Measurements from ENCODE around the gene SMCO4. TPM values are rescaled to one million over a fixed set of nuclear protein-coding genes. Genes with fewer than 3 reads are reported as not detected.

SMCO4 gene
- total RNA-seq, 4 donors from 2014 or later, result 3.1 to 18.1 (median 10.2) TPM

DNA sequence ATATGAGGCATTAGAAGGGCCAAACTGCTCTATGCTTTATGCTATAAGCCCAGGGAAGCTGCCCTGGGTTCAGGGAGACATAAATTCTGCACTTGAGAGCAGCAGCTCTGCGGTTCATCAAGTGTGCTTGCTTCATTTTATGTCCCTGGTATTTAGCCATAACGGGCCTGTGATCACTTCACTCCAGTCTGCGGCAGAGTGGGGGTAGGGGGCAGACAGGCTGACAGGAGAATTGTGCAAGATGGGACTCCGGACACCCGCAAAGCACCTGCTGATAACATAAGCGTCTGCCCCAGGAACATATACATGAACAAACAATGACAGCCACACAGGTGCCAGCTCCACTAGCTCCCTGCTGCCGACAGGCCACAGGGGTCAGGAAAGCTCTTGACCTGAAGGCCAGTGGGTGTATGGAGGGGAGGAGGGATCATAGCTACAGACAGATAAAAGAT, 56.1 kb downstream of the SMCO4 start:
- Histone ChIP-seq H3K36me3 (no peaks in the 10 kb centered on the region), H3K4me3 (no peak overlapping the region), H3K27me3 (no peaks in the 10 kb centered on the region), H3K9me3 (no peaks in the 10 kb centered on the region), H3K4me1 (no peaks in the 10 kb centered on the region), H3K27ac (no peak overlapping the region)
- no peak for TF ChIP-seq POLR2A (IDR thresholded peaks at IDR 0.05)
- TF ChIP-seq CTCF (IDR thresholded peaks at IDR 0.05 in 4 of 5, conservative IDR thresholded peaks at IDR 0.05 in 1 of 5), result no peak
- ATAC-seq (no peak), DNase-seq (no peak)
- in situ Hi-C loops (cut with MboI; ENCODE audit: low sequenced_read_pairs in 4 of 4), result no loop called here
- intact Hi-C loops (cut with DNase I; ENCODE audit: low total_unique reads), result loop anchor here (10.0 kb wide), 1 partner anchor 168 kb away; no protein-coding TSS in a partner anchor

DNA sequence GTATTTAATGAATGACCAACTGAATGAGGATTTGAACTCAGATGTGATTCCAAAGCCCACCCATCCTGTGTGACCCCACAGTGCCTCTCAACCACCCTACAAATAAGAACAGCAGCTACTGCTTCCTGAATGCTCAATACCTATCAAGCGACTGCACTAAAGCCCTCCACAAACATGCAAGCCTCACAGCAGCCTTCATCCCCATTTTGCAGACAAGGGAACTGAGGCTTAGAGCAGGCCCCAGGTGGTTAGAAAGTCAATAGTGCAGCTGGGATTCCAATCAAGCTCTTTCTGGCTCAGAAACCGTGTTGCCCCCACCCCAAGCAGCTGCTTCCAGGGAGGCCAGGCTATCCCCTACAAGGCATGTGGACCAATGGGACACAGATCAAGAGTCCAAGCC, 57.2 kb downstream of the SMCO4 start:
- H3K27ac ChIP-seq, result no peak overlapping the region
- no peaks in the 10 kb centered on the region for H3K27me3 ChIP-seq
- no peaks in the 10 kb centered on the region for H3K9me3 ChIP-seq
- H3K36me3 ChIP-seq, result no peaks in the 10 kb centered on the region
- no peak for DNase-seq
- intact Hi-C loops (cut with DNase I; ENCODE audit: low total_unique reads) (loop anchor here (10.0 kb wide), 1 partner anchor 169 kb away; no protein-coding TSS in a partner anchor), in situ Hi-C loops (cut with MboI; ENCODE audit: low sequenced_read_pairs in 4 of 4) (no loop called here)
- H3K4me1 ChIP-seq, result no peaks in the 10 kb centered on the region
- ATAC-seq, result no peak
- no peak for TF ChIP-seq CTCF (IDR thresholded peaks at IDR 0.05 in 4 of 5, conservative IDR thresholded peaks at IDR 0.05 in 1 of 5)
- no peak for TF ChIP-seq POLR2A (IDR thresholded peaks at IDR 0.05)
- H3K4me3 ChIP-seq, result no peak overlapping the region

DNA sequence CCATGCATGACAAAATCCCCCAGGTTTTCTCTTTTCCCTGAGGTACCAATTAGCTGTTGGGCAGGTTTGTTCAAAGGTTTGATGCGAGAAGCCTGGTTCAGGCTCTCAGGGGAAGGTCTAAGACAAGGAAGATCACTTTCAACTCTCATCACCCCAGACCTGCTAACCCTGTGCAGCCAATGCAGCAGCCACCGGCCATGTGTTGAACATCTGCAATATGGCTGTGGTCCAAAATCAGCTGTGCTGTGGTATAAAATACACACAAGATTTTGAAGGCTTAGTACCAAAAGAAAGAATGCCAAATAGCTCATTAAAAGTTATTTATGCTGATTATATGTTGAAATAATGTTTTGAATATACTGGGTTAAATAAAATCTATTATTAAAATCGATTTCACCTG, 58.5 kb downstream of the SMCO4 start:
- intact Hi-C loops (cut with DNase I; ENCODE audit: low total_unique reads), result loop anchor here (10.0 kb wide), 1 partner anchor 170 kb away; no protein-coding TSS in a partner anchor
- in situ Hi-C loops (cut with MboI; ENCODE audit: low sequenced_read_pairs in 4 of 4), result no loop called here
- H3K36me3 ChIP-seq, result no peaks in the 10 kb centered on the region
- TF ChIP-seq CTCF (IDR thresholded peaks at IDR 0.05 in 4 of 5, conservative IDR thresholded peaks at IDR 0.05 in 1 of 5) (no peak), POLR2A (IDR thresholded peaks at IDR 0.05) (no peak)
- H3K4me1 ChIP-seq, result no peaks in the 10 kb centered on the region
- no peaks in the 10 kb centered on the region for H3K27me3 ChIP-seq
- DNase-seq (no peak), ATAC-seq (no peak)
- H3K9me3 ChIP-seq, result no peaks in the 10 kb centered on the region
- H3K27ac ChIP-seq, result no peak overlapping the region
- no peak overlapping the region for H3K4me3 ChIP-seq

DNA sequence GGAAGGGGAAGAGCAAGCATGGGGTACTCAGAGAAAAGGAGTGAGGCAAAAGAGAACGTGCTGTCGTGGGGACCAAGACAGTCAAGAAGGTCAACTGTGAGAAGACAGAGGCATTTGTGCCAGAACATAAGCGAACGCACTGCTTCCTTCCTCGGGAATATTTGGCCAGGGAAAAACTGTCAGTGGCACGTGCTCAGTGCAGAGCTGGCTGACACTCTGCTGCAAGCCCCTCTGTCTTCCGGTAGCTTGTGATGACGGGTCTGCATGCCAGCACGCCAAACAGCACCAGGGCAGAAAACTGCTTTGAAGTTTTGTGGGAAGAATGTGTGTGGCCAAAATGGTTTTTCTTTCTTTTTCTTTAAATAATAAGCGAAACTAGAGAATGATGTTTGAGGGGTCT, 60.6 kb downstream of the SMCO4 start:
- Histone ChIP-seq H3K36me3 (no peaks in the 10 kb centered on the region), H3K4me3 (no peak overlapping the region), H3K4me1 (no peaks in the 10 kb centered on the region), H3K27ac (no peak overlapping the region), H3K9me3 (no peaks in the 10 kb centered on the region), H3K27me3 (no peaks in the 10 kb centered on the region)
- TF ChIP-seq POLR2A (IDR thresholded peaks at IDR 0.05) (no peak), CTCF (IDR thresholded peaks at IDR 0.05 in 4 of 5, conservative IDR thresholded peaks at IDR 0.05 in 1 of 5) (no peak)
- ATAC-seq (no peak), DNase-seq (no peak)
- intact Hi-C loops (cut with DNase I; ENCODE audit: low total_unique reads), result loop anchor here (10.0 kb wide), 1 partner anchor 172 kb away; no protein-coding TSS in a partner anchor
- in situ Hi-C loops (cut with MboI; ENCODE audit: low sequenced_read_pairs in 4 of 4), result no loop called here

GRCh38 chr11:93481696-93482095, 61.5 kb downstream of the SMCO4 start:
- Histone ChIP-seq H3K36me3 (no peaks in the 10 kb centered on the region), H3K9me3 (no peaks in the 10 kb centered on the region), H3K4me3 (no peak overlapping the region), H3K27ac (no peak overlapping the region), H3K4me1 (no peaks in the 10 kb centered on the region), H3K27me3 (no peaks in the 10 kb centered on the region)
- DNase-seq (no peak), ATAC-seq (no peak)
- TF ChIP-seq POLR2A (IDR thresholded peaks at IDR 0.05) (no peak), CTCF (IDR thresholded peaks at IDR 0.05 in 4 of 5, conservative IDR thresholded peaks at IDR 0.05 in 1 of 5) (peak in 3 of 5 experiments; percentile 14 to 49 (median 22))
- in situ Hi-C loops (cut with MboI; ENCODE audit: low sequenced_read_pairs in 4 of 4) (no loop called here), intact Hi-C loops (cut with DNase I; ENCODE audit: low total_unique reads) (loop anchor here (1.0 to 10.0 kb wide), 3 partner anchors 62 to 173 kb away; partner anchors contain the start of gene SMCO4)
